CD4-positive, alpha-beta T cell treated with Interleukin-15 for 1 hour (primary cell): ENCODE data around the gene PDXK.

ENCODE experiments used
- DNase-seq: peaks from one replicate; pipeline ENCODE4 v3.0.0-alpha.2; 2020

PDXK gene

DNA sequence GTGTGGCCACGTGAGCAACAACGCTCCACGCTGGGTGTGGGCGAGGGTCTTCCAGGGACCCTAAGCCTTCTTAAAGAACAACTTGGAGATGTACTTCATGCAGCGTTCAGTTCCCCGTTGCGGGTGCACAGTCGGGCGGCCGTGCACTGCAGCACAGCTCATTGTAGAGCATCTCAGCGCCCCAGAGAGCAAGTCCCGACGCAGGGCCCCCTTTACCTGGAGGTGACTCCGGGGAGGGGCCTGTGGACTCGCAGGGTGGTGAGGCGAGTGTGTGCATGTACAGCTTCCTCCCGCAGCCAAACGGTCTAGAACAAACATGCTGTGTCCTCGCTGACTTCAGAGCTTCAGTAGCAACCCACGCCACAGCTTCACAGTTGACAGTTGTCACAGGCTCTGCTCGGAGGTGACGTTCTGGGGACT lies 89.9 kb downstream of the PDXK start:
- no peak for DNase-seq

- no peak for DNase-seq
These were observed 90.4 kb downstream of the PDXK start for GRCh38 chr21:43809346-43809799.

DNA sequence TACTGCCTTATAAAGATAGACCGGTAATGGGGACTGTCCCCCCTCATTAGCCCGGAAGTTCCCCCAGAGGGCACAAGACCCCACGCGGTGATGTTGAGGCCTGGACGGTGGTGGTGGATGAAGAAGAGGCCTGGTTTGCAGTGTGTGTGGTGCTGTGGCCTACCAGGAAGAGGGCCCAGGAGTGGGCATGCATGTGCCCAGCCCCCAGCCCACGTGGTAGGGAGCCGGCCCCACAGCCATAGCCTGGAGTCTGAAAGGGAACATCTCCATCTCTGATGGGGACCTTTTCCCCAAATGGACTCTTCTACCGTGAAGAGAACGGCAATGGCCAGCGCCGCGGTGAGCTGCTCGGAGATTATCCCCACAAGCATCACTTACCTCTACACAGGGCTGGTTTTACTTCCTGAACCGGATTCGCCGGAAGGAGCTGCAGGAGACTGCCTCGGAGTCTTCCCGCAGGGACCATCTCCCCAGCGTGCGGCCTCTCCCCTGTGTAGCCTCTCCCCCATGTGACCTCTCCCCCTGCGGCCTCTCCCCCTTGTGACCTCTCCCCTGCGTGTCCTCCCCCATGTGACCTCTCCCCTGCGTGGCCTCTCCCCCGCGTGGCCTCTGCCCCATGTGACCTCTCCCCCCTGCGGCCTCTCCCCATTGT lies 91.0 kb downstream of the PDXK start:
- no peak for DNase-seq

DNA sequence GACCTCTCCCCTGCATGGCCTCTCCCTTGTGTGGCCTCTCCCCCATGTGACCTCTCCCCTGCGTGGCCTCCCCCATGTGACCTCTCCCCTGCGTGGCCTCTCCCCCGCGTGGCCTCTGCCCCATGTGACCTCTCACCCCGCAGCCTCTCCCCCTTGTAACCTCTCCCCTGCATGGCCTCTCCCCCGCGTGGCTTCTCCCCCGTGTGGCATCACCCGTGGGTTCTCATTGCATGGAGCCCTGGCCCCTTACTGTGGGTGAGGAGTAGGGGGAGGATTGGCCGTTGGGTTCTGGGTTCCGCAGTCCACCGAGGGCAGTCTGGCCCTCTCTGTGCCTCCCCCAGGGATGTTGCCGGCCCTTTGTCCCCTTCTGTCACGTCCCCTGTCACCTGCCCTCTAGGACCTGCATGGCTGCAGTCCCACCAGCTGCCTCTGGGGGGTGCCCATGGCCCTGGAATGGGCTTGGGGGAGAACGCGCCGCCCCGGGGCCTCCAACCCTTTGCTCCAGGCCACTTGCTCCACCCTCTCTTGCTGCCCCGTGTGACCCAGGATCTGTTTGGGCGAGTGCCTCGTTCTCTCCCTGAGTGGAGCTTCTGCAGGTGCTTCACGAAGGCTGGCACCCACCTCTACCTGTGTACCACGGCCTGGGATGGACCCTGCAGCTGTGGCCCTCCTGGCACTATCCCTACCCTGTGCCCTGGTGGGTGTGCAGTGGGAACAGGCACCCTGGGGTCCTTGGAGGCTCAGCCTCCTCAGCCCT lies 91.8 kb downstream of the PDXK start:
- DNase-seq = peak; percentile 82

- DNase-seq = no peak
These were observed 92.6 kb downstream of the PDXK start for GRCh38 chr21:43811262-43812105.
